ENCODE data around the gene CALD1. TPM values are rescaled to one million over a fixed set of nuclear protein-coding genes. Genes with fewer than 3 reads are reported as not detected.

The CALD1 gene
- total RNA-seq, 1 experiment from 2014 or later: 47.9 TPM

- BruUV-seq (replicated peaks): no TSS peak
- CTCF ChIA-PET: no interaction called here
- H3K9me3 ChIP-seq (ENCODE audit: low read depth, low read length, poor library complexity, severe bottlenecking): no peaks in the 10 kb centered on the region
- no peak overlapping the region for H3K27ac ChIP-seq (ENCODE audit: low read depth, low read length, poor library complexity, severe bottlenecking)
- H3K36me3 ChIP-seq (ENCODE audit: insufficient read depth, low read length, poor library complexity, severe bottlenecking): no peaks in the 10 kb centered on the region
- peaks cover 18% of the 10 kb centered on the region for H3K4me1 ChIP-seq (ENCODE audit: insufficient read depth, low read length, poor library complexity, severe bottlenecking)
- DNase-seq (ENCODE audit: low spot score): no peak
- no peaks in the 10 kb centered on the region for H3K27me3 ChIP-seq (replicated peaks; ENCODE audit: insufficient read depth, low read depth, low read length, poor library complexity)
- intact Hi-C loops (cut with micrococcal nuclease; ENCODE audit: unreplicated experiment): no loop called here
- POLR2A ChIA-PET (ENCODE audit: low non-redundant PET): no interaction called here
- H3K4me3 ChIP-seq (ENCODE audit: low read depth, low read length, poor library complexity, severe bottlenecking): peak overlapping the region; percentile 45
- TF ChIP-seq CTCF (conservative IDR thresholded peaks at IDR 0.05; ENCODE audit: low read depth, low read length) (no peak), EZH2 (IDR thresholded peaks at IDR 0.05; ENCODE audit: borderline replicate concordance, low read depth, low read length, poor library complexity, severe bottlenecking) (no peak)
Measured at GRCh38 chr7:134781171-134781570, 1.7 kb downstream of the CALD1 start.

- H3K27ac ChIP-seq (ENCODE audit: low read depth, low read length, poor library complexity, severe bottlenecking): no peak overlapping the region
- no peaks in the 10 kb centered on the region for H3K9me3 ChIP-seq (ENCODE audit: low read depth, low read length, poor library complexity, severe bottlenecking)
- intact Hi-C loops (cut with micrococcal nuclease; ENCODE audit: unreplicated experiment): no loop called here
- ChIA-PET CTCF (no interaction called here), POLR2A (ENCODE audit: low non-redundant PET) (no interaction called here)
- no peak overlapping the region for H3K4me3 ChIP-seq (ENCODE audit: low read depth, low read length, poor library complexity, severe bottlenecking)
- peaks cover 18% of the 10 kb centered on the region for H3K4me1 ChIP-seq (ENCODE audit: insufficient read depth, low read length, poor library complexity, severe bottlenecking)
- no peaks in the 10 kb centered on the region for H3K27me3 ChIP-seq (replicated peaks; ENCODE audit: insufficient read depth, low read depth, low read length, poor library complexity)
- H3K36me3 ChIP-seq (ENCODE audit: insufficient read depth, low read length, poor library complexity, severe bottlenecking): no peaks in the 10 kb centered on the region
- no TSS peak for BruUV-seq (replicated peaks)
- TF ChIP-seq CTCF (conservative IDR thresholded peaks at IDR 0.05; ENCODE audit: low read depth, low read length) (no peak), EZH2 (IDR thresholded peaks at IDR 0.05; ENCODE audit: borderline replicate concordance, low read depth, low read length, poor library complexity, severe bottlenecking) (no peak)
- DNase-seq (ENCODE audit: low spot score): no peak
Measured at GRCh38 chr7:134782121-134782623, 2.7 kb downstream of the CALD1 start.

- TF ChIP-seq EZH2 (IDR thresholded peaks at IDR 0.05; ENCODE audit: borderline replicate concordance, low read depth, low read length, poor library complexity, severe bottlenecking) (no peak), CTCF (conservative IDR thresholded peaks at IDR 0.05; ENCODE audit: low read depth, low read length) (no peak)
- ChIA-PET CTCF (interaction anchor here (0.7 kb wide), 1 partner anchor 32 kb away, joined by 4 read pairs; no protein-coding TSS in a partner anchor), POLR2A (ENCODE audit: low non-redundant PET) (no interaction called here)
- DNase-seq (ENCODE audit: low spot score): no peak
- H3K9me3 ChIP-seq (ENCODE audit: low read depth, low read length, poor library complexity, severe bottlenecking): no peaks in the 10 kb centered on the region
- no peaks in the 10 kb centered on the region for H3K27me3 ChIP-seq (replicated peaks; ENCODE audit: insufficient read depth, low read depth, low read length, poor library complexity)
- no peak overlapping the region for H3K27ac ChIP-seq (ENCODE audit: low read depth, low read length, poor library complexity, severe bottlenecking)
- no peaks in the 10 kb centered on the region for H3K36me3 ChIP-seq (ENCODE audit: insufficient read depth, low read length, poor library complexity, severe bottlenecking)
- H3K4me1 ChIP-seq (ENCODE audit: insufficient read depth, low read length, poor library complexity, severe bottlenecking): peaks cover 18% of the 10 kb centered on the region
- no TSS peak for BruUV-seq (replicated peaks)
- H3K4me3 ChIP-seq (ENCODE audit: low read depth, low read length, poor library complexity, severe bottlenecking): no peak overlapping the region
- intact Hi-C loops (cut with micrococcal nuclease; ENCODE audit: unreplicated experiment): no loop called here
Measured at GRCh38 chr7:134783294-134784069, 4.0 kb downstream of the CALD1 start.
